K562 (cell line): ENCODE measurements around the gene SULT6B1. TPM values are rescaled to one million over a fixed set of nuclear protein-coding genes. Genes with fewer than 3 reads are reported as not detected.

Experiments used
- AFF1 ChIP-seq, 2 experiments: fragments of 450-650 bp; IDR thresholded peaks; 2 replicates each; pipeline ENCODE4 v1.6.1; 2018; ENCODE audit warnings: mild to moderate bottlenecking in 2 of 2, low read depth in 1 of 2; ENCODE audit not compliant: partially characterized antibody in 2 of 2
- CREB5 ChIP-seq: fragments of 250-450 bp; sonication (Bioruptor Pico); IDR thresholded peaks from 2 replicates; pipeline ENCODE4 v1.5.0; 2020; ENCODE audit warnings: mild to moderate bottlenecking
- CXXC5 ChIP-seq: fragments of 250-450 bp; sonication (Bioruptor Pico); IDR thresholded peaks from 2 replicates; pipeline ENCODE4 v1.8.0; 2022; ENCODE audit warnings: inconsistent platforms, mild to moderate bottlenecking, moderate library complexity
- EWSR1 ChIP-seq: fragments of 450-650 bp; IDR thresholded peaks from 2 replicates; pipeline ENCODE4 v1.6.1; 2018; ENCODE audit warnings: borderline replicate concordance, mild to moderate bottlenecking, low read depth, moderate library complexity; ENCODE audit not compliant: partially characterized antibody
- EZH2 ChIP-seq: IDR thresholded peaks from 2 replicates; pipeline ENCODE4 v1.6.1; 2012; ENCODE audit warnings: low read depth, mild to moderate bottlenecking, inconsistent platforms, low read length, borderline replicate concordance
- IRF9 ChIP-seq: fragments of 450-650 bp; IDR thresholded peaks from 2 replicates; pipeline ENCODE4 v1.6.1; 2016; ENCODE audit warnings: missing biosample characterization, missing genetic modification characterization
- KDM5B ChIP-seq: fragments of 200-600 bp; sonication (generic); IDR thresholded peaks from 2 replicates; pipeline ENCODE4 v1.6.1; 2012; ENCODE audit warnings: low read depth, mild to moderate bottlenecking, moderate library complexity, low read length, control low read depth, inconsistent platforms; ENCODE audit not compliant: insufficient replicate concordance
- KLF13 ChIP-seq: fragments of 450-650 bp; IDR thresholded peaks from 2 replicates; pipeline ENCODE4 v1.6.1; 2016; ENCODE audit warnings: missing genetic modification characterization, low read depth, mild to moderate bottlenecking, missing compliant biosample characterization, moderate library complexity, borderline replicate concordance
- L3MBTL2 ChIP-seq: fragments of 450-650 bp; IDR thresholded peaks from 2 replicates; pipeline ENCODE4 v1.6.1; 2016; ENCODE audit warnings: mild to moderate bottlenecking, moderate library complexity
- MCM3 ChIP-seq: fragments of 450-650 bp; IDR thresholded peaks from 2 replicates; pipeline ENCODE4 v1.6.1; 2016
- NCOA1 ChIP-seq: fragments of 450-650 bp; IDR thresholded peaks from 2 replicates; pipeline ENCODE4 v1.6.1; 2016; ENCODE audit warnings: low read depth
- NELFE ChIP-seq: IDR thresholded peaks from 2 replicates; pipeline ENCODE4 v1.6.1; 2011; ENCODE audit warnings: mild to moderate bottlenecking; ENCODE audit not compliant: insufficient read depth, insufficient read length
- POLR2AphosphoS5 ChIP-seq: IDR thresholded peaks from 2 replicates; pipeline ENCODE4 v1.6.1; 2011; ENCODE audit warnings: mild to moderate bottlenecking, low read depth, low read length, moderate library complexity; ENCODE audit not compliant: control insufficient read depth, insufficient read depth
- POLR2B ChIP-seq: fragments of 450-650 bp; IDR thresholded peaks from 2 replicates; pipeline ENCODE4 v1.6.1; 2018; ENCODE audit warnings: low read depth; ENCODE audit not compliant: partially characterized antibody
- RBM34 ChIP-seq: fragments of 200-400 bp; formaldehyde crosslinking; IDR thresholded peaks from 2 replicates; pipeline ENCODE4 v1.6.1; 2018; ENCODE audit warnings: low read length, borderline replicate concordance; ENCODE audit not compliant: insufficient read depth
- ZNF408 ChIP-seq: fragments of 250-450 bp; sonication (Bioruptor Pico); IDR thresholded peaks from 2 replicates; pipeline ENCODE4 v1.4.0; 2020; ENCODE audit warnings: low read depth, mild to moderate bottlenecking, moderate library complexity
- ZNF589 ChIP-seq: fragments of 200-800 bp; sonication (Bioruptor generic); IDR thresholded peaks from 2 replicates; pipeline ENCODE4 v1.6.1; 2016; ENCODE audit warnings: low read depth, missing genetic modification characterization, missing compliant biosample characterization
- ZNF696 ChIP-seq: fragments of 250-450 bp; sonication (Bioruptor Pico); conservative IDR thresholded peaks from 2 replicates; pipeline ENCODE4 v1.4.0; 2020; ENCODE audit warnings: mild to moderate bottlenecking, moderate library complexity
- polyA plus RNA-seq, 8 experiments: library from polyadenylated mRNA; depleted of rRNA in 4 of 8; stranded (reverse) in 5 of 8; unstranded in 3 of 8; fragments of >200 nt; fragmentation: Nextera tagmentation in 2 of 8; fragmentation: Illumina TruSeq in 1 of 8; extraction: Ambion mirVana in 2 of 8; extraction: Trizol in 1 of 8; gene quantifications; 2 replicates each; pipeline versions ENCODE4 v1.2.1 to v1.2.3, GENCODE V29; 2011 to 2014; ENCODE audit warnings: inconsistent platforms in 1 of 8, missing spikeins in 1 of 8
- total RNA-seq, 7 experiments: library from RNA; depleted of rRNA in 6 of 7; stranded (reverse); fragments of >200 nt in 6 of 7; fragmentation: Illumina TruSeq in 2 of 7; extraction: Trizol in 2 of 7; gene quantifications; 2 replicates each; pipeline versions ENCODE4 v1.2.1 to v1.2.3, GENCODE V29; 2011 to 2021; ENCODE audit warnings: low replicate concordance in 1 of 7

The SULT6B1 gene
- total and polyA plus RNA-seq, 9 of the 15 experiments (the other 6 are each of a cell fraction or from before 2014, with no cell fraction given): not detected

- TF ChIP-seq AFF1 (IDR thresholded peaks at IDR 0.05; ENCODE audit: low read depth in 1 of 2, partially characterized antibody in 2 of 2) (no peak), NCOA1 (no peak), NELFE (no peak), KLF13 (no peak), ZNF696 (no peak), EWSR1 (no peak), POLR2B (peak; percentile 95), ZNF589 (CRISPR knock-in tag) (no peak), IRF9 (no peak), POLR2AphosphoS5 (peak; percentile 90), RBM34 (no peak), KDM5B (no peak), ZNF408 (no peak), CXXC5 (CRISPR knock-in tag) (peak; percentile 83), MCM3 (no peak), CREB5 (no peak), EZH2 (no peak), L3MBTL2 (peak; percentile 97)
Measured at GRCh38 chr2:37196320-37197195, 8.1 kb upstream of the SULT6B1 start, which contains the start of gene CEBPZOS (continued).
